HCT116 (cell line): Measurements from ENCODE around the gene NPIPB9. TPM values are rescaled to one million over a fixed set of nuclear protein-coding genes. Genes with fewer than 3 reads are reported as not detected.
"Not testable (repeated sequence)": the region's sequence is repeated elsewhere in the genome, so short reads cannot be mapped to it uniquely, and the experiment has no call there.

Experiments
- ATAC-seq: fragments of 200-7000 bp; cut with Tn5 transposase; 2 replicates; pipeline ENCODE4 v1.9.1; 2020; ENCODE audit warnings: mild to moderate bottlenecking, moderate library complexity
- BruUV-seq: library from RNA; stranded (reverse); fragments of 400-500 nt; replicated peaks from 2 replicates; lab custom pipeline; 2021; lab: Mats Ljungman, UMichigan
- CTCF ChIA-PET: fragments of 300-600 bp; sonication (Branson Sonifier 250); formaldehyde crosslinking; loops from one replicate; lab custom pipeline; 2021; ENCODE audit warnings: antibody characterized with exemption; lab: Charles Lee
- POLR2A ChIA-PET: fragments of 300-600, 350-600 bp; sonication (Branson Sonifier 250); formaldehyde crosslinking; loops from one replicate; lab custom pipeline; 2021; ENCODE audit warnings: antibody characterized with exemption; lab: Charles Lee
- RAD21 ChIA-PET, 2 experiments: fragments of 300-600 bp; sonication (Branson Sonifier 250); formaldehyde crosslinking; loops; one replicate each; lab custom pipeline; 2023; ENCODE audit warnings: low total read pairs in 2 of 2; ENCODE audit not compliant: uncharacterized antibody in 2 of 2, unreplicated experiment in 2 of 2, low non-redundant PET in 1 of 2; lab: Charles Lee
- DNase-seq: peaks from one replicate; pipeline ENCODE4 v3.0.0-alpha.2; 2010; ENCODE audit warnings: low read depth, low spot score
- H2AFZ ChIP-seq: fragments of 200-600 bp; shearing (Covaris generic), sonication (generic); 2 replicates; pipeline ENCODE4 v1.6.1; 2017; ENCODE audit warnings: low read depth, mixed run types, mixed read lengths, antibody characterized with exemption, low read length; ENCODE audit not compliant: poor library complexity, severe bottlenecking
- H3K27ac ChIP-seq: 2 replicates; pipeline ENCODE4 v1.5.1; 2012; ENCODE audit warnings: low read depth, low read length
- H3K27me3 ChIP-seq: fragments of 200-600 bp; sonication (generic); 2 replicates; pipeline ENCODE4 v1.6.1; 2016; ENCODE audit warnings: mixed run types, low read length, mixed read lengths; ENCODE audit not compliant: insufficient read depth
- H3K36me3 ChIP-seq, 2 experiments: fragments of 200-500 bp in 1 of 2; fragments of 200-600 bp in 1 of 2; sonication (Bioruptor generic) in 1 of 2; sonication (generic) in 1 of 2; 2 replicates each; pipeline versions ENCODE4 v1.5.1 to v1.6.1; 2014 to 2016; ENCODE audit warnings: low read length in 2 of 2, inconsistent platforms in 1 of 2, mixed read lengths in 1 of 2, mixed run types in 1 of 2; ENCODE audit not compliant: insufficient read depth in 2 of 2, control insufficient read depth in 1 of 2
- H3K4me1 ChIP-seq, 2 experiments: fragments of 200-600 bp in 1 of 2; sonication (generic) in 1 of 2; 2 replicates each; pipeline versions ENCODE4 v1.5.1 to v1.6.1; 2012 to 2017; ENCODE audit warnings: low read length in 2 of 2, inconsistent platforms in 1 of 2, mild to moderate bottlenecking in 1 of 2, mixed read lengths in 1 of 2, mixed run types in 1 of 2, moderate library complexity in 1 of 2; ENCODE audit not compliant: insufficient read depth in 2 of 2, control insufficient read depth in 1 of 2
- H3K4me2 ChIP-seq: fragments of 200-600 bp; sonication (generic); 2 replicates; pipeline ENCODE4 v1.6.1; 2017; ENCODE audit warnings: mixed run types, low read length, mixed read lengths
- H3K4me3 ChIP-seq, 2 experiments: fragments of 200-600 bp in 1 of 2; sonication (generic) in 1 of 2; replicated peaks in 1 of 2; 2 replicates each; pipeline ENCODE4 v1.5.1; 2011 to 2016; ENCODE audit warnings: low read length in 2 of 2, control low read depth in 1 of 2, low read depth in 1 of 2, mild to moderate bottlenecking in 1 of 2, mixed read lengths in 1 of 2, mixed run types in 1 of 2
- H3K79me2 ChIP-seq: fragments of 200-600 bp; sonication (generic); 2 replicates; pipeline ENCODE4 v1.6.1; 2017; ENCODE audit warnings: mild to moderate bottlenecking, mixed run types, low read length, moderate library complexity, mixed read lengths; ENCODE audit not compliant: insufficient read depth
- H3K9ac ChIP-seq: fragments of 200-600 bp; sonication (generic); 2 replicates; pipeline ENCODE4 v1.6.1; 2016; ENCODE audit warnings: low read length, mixed read lengths
- H3K9me2 ChIP-seq: fragments of 200-600 bp; sonication (generic), shearing (Covaris generic); 2 replicates; pipeline ENCODE4 v1.6.1; 2017; ENCODE audit warnings: mixed run types, mild to moderate bottlenecking, moderate library complexity; ENCODE audit not compliant: insufficient read depth
- H3K9me3 ChIP-seq, 2 experiments: fragments of 200-500 bp in 1 of 2; fragments of 200-600 bp in 1 of 2; sonication (Bioruptor generic) in 1 of 2; sonication (generic) in 1 of 2; 2 replicates each; pipeline ENCODE4 v1.6.1; 2014 to 2017; ENCODE audit warnings: low read length in 2 of 2, mixed read lengths in 2 of 2, inconsistent platforms in 1 of 2, low read depth in 1 of 2, mild to moderate bottlenecking in 1 of 2, mixed run types in 1 of 2, moderate library complexity in 1 of 2; ENCODE audit not compliant: control insufficient read depth in 1 of 2, insufficient read depth in 1 of 2
- H4K20me1 ChIP-seq: fragments of 200-600 bp; sonication (generic), shearing (Covaris generic); 2 replicates; pipeline ENCODE4 v1.6.1; 2017; ENCODE audit warnings: mixed run types, mild to moderate bottlenecking, moderate library complexity; ENCODE audit not compliant: insufficient read depth
- intact Hi-C: fragments of 100-400 bp; cut with micrococcal nuclease; formaldehyde crosslinking; loops from 2 replicates; pipeline ENCODE4 v1.10.0; 2022
- total RNA-seq: library from RNA; stranded (reverse); gene quantifications from one replicate; pipeline ENCODE4 v1.2.1, GENCODE V29; 2021; ENCODE audit not compliant: unreplicated experiment

Gene NPIPB9
- total RNA-seq, 1 experiment from 2014 or later = 1.1 TPM

GRCh38 chr16:28741295-28741694, 10.3 kb upstream of the NPIPB9 start:
- H3K4me1 ChIP-seq, H2AFZ ChIP-seq, H3K4me2 ChIP-seq, ATAC-seq, intact Hi-C loops, H4K20me1 ChIP-seq, H3K36me3 ChIP-seq, RAD21 ChIA-PET, CTCF ChIA-PET, H3K27ac ChIP-seq, H3K79me2 ChIP-seq, H3K4me3 ChIP-seq, BruUV-seq, H3K9me2 ChIP-seq, DNase-seq, POLR2A ChIA-PET, H3K9me3 ChIP-seq, H3K27me3 ChIP-seq, H3K9ac ChIP-seq: not testable (repeated sequence)

GRCh38 chr16:28746618-28747350, 4.8 kb upstream of the NPIPB9 start:
- BruUV-seq, RAD21 ChIA-PET, H3K4me2 ChIP-seq, H2AFZ ChIP-seq, DNase-seq, intact Hi-C loops, H3K27ac ChIP-seq, CTCF ChIA-PET, H3K4me1 ChIP-seq, POLR2A ChIA-PET, H3K27me3 ChIP-seq, ATAC-seq, H3K9me2 ChIP-seq, H3K36me3 ChIP-seq, H3K9me3 ChIP-seq, H3K9ac ChIP-seq, H3K79me2 ChIP-seq, H3K4me3 ChIP-seq, H4K20me1 ChIP-seq: not testable (repeated sequence)

- H3K4me1 ChIP-seq, BruUV-seq, RAD21 ChIA-PET, DNase-seq, H3K27ac ChIP-seq, H3K9me3 ChIP-seq, H2AFZ ChIP-seq, POLR2A ChIA-PET, H4K20me1 ChIP-seq, H3K9ac ChIP-seq, H3K79me2 ChIP-seq, CTCF ChIA-PET, H3K27me3 ChIP-seq, intact Hi-C loops, H3K4me3 ChIP-seq, H3K9me2 ChIP-seq, H3K36me3 ChIP-seq: not testable (repeated sequence)
- 0 out of 2 replicates have a peak overlapping the region, but pooled peaks have one; percentile 32 for H3K4me2 ChIP-seq
- peak; percentile 98 for ATAC-seq
Measured at GRCh38 chr16:28749997-28750465, 1.6 kb upstream of the NPIPB9 start.

GRCh38 chr16:28750469-28751067, 1.0 kb upstream of the NPIPB9 start:
- H3K79me2 ChIP-seq, DNase-seq, H3K9ac ChIP-seq, BruUV-seq, H3K4me1 ChIP-seq, H4K20me1 ChIP-seq, intact Hi-C loops, RAD21 ChIA-PET, CTCF ChIA-PET, H3K4me2 ChIP-seq, H3K27me3 ChIP-seq, H3K27ac ChIP-seq, POLR2A ChIA-PET, H3K36me3 ChIP-seq, H3K9me2 ChIP-seq, H3K4me3 ChIP-seq, H3K9me3 ChIP-seq, H2AFZ ChIP-seq: not testable (repeated sequence)
- ATAC-seq = peak; percentile 75
